OCI-LY7 (cell line): ENCODE measurements around the gene AUNIP. TPM values are rescaled to one million over a fixed set of nuclear protein-coding genes. Genes with fewer than 3 reads are reported as not detected.

ENCODE experiments used
- BruUV-seq: library from RNA; stranded (reverse); fragments of 400-500 nt; replicated peaks from 2 replicates; lab custom pipeline; 2021; lab: Mats Ljungman, UMichigan
- CTCF ChIA-PET: fragments of 300-600 bp; sonication (Branson Sonifier 250); formaldehyde crosslinking; loops from one replicate; lab custom pipeline; 2022; ENCODE audit warnings: antibody characterized with exemption; ENCODE audit not compliant: unreplicated experiment; lab: Charles Lee
- POLR2A ChIA-PET: fragments of 300-600 bp; sonication (Branson Sonifier 250); formaldehyde crosslinking; loops from one replicate; lab custom pipeline; 2022; ENCODE audit warnings: antibody characterized with exemption; lab: Charles Lee
- DNase-seq: peaks from one replicate; pipeline ENCODE4 v3.0.0-alpha.2; 2015; ENCODE audit warnings: low spot score
- H2AFZ ChIP-seq: fragments of 200-600 bp; sonication (generic), shearing (Covaris generic); 2 replicates; pipeline ENCODE4 v1.6.1; 2014; ENCODE audit warnings: mild to moderate bottlenecking, antibody characterized with exemption, low read length, moderate library complexity
- H3K27ac ChIP-seq: fragments of 200-600 bp; sonication (generic); 2 replicates; pipeline ENCODE4 v1.5.1; 2014; ENCODE audit warnings: mixed run types, low read depth, mild to moderate bottlenecking, moderate library complexity, low read length, inconsistent platforms; ENCODE audit not compliant: poor library complexity, severe bottlenecking
- H3K36me3 ChIP-seq: fragments of 200-600 bp; sonication (generic); 2 replicates; pipeline ENCODE4 v1.6.1; 2014; ENCODE audit warnings: mild to moderate bottlenecking, antibody characterized with exemption, low read length, moderate library complexity, mixed read lengths; ENCODE audit not compliant: insufficient read depth
- H3K4me1 ChIP-seq: fragments of 200-600 bp; sonication (generic); 2 replicates; pipeline ENCODE4 v1.5.1; 2014; ENCODE audit warnings: mild to moderate bottlenecking, low read length; ENCODE audit not compliant: insufficient read depth, poor library complexity, severe bottlenecking
- H3K4me2 ChIP-seq: fragments of 200-600 bp; sonication (generic); 2 replicates; pipeline ENCODE4 v1.6.1; 2014; ENCODE audit warnings: mild to moderate bottlenecking, low read length
- H3K4me3 ChIP-seq: fragments of 200-600 bp; sonication (generic); 2 replicates; pipeline ENCODE4 v1.5.1; 2014; ENCODE audit warnings: mild to moderate bottlenecking, low read depth, low read length; ENCODE audit not compliant: poor library complexity, severe bottlenecking
- H3K79me2 ChIP-seq: fragments of 200-600 bp; sonication (generic); 2 replicates; pipeline ENCODE4 v1.6.1; 2016; ENCODE audit warnings: low read depth, mild to moderate bottlenecking, low read length, moderate library complexity, mixed read lengths; ENCODE audit not compliant: insufficient read depth
- H3K9me2 ChIP-seq: fragments of 200-600 bp; sonication (generic); 2 replicates; pipeline ENCODE4 v1.6.1; 2016; ENCODE audit warnings: mild to moderate bottlenecking, low read length, mixed read lengths; ENCODE audit not compliant: insufficient read depth
- H3K9me3 ChIP-seq: fragments of 200-600 bp; sonication (generic); 2 replicates; pipeline ENCODE4 v1.6.1; 2014; ENCODE audit warnings: mild to moderate bottlenecking, mixed run types, low read length, mixed read lengths
- H4K20me1 ChIP-seq: fragments of 200-600 bp; sonication (generic); 2 replicates; pipeline ENCODE4 v1.6.1; 2014; ENCODE audit warnings: mild to moderate bottlenecking, antibody characterized with exemption, low read length, moderate library complexity, mixed read lengths; ENCODE audit not compliant: insufficient read depth
- EZH2phosphoT487 ChIP-seq: fragments of 200-600 bp; sonication (generic); IDR thresholded peaks from 2 replicates; pipeline ENCODE4 v1.6.1; 2018; ENCODE audit warnings: low read depth, borderline replicate concordance, mild to moderate bottlenecking, mixed run types, antibody characterized with exemption, low read length, moderate library complexity, mixed read lengths
- intact Hi-C: fragments of 100-400 bp; cut with micrococcal nuclease; formaldehyde crosslinking; loops from one replicate; pipeline ENCODE4 v1.10.0; 2022; ENCODE audit not compliant: unreplicated experiment
- total RNA-seq, 2 experiments: library from RNA; depleted of rRNA in 1 of 2; stranded (reverse); fragments of >200 nt in 1 of 2; shearing (Covaris generic) in 1 of 2; gene quantifications; 2 replicates each; pipeline ENCODE4 v1.2.3, GENCODE V29; 2014 to 2022
- TF ChIP-seq, protein P1 (sequence below): fragments of 200-600 bp; sonication (generic); conservative IDR thresholded peaks from 2 replicates; pipeline ENCODE4 v1.5.1; 2014; ENCODE audit warnings: mild to moderate bottlenecking, antibody characterized with exemption, low read length, moderate library complexity, mixed read lengths

The AUNIP gene
- total RNA-seq, 2 experiments from 2014 or later: 15.1 to 21.5 TPM

- peak overlapping the region; percentile 43 for H3K27ac ChIP-seq
- ChIA-PET POLR2A (interaction anchor here (0.6 to 1.4 kb wide), 3 partner anchors 9 to 288 kb away, joined by 3 to 6 read pairs (median 3); partner anchors contain the start of genes MTFR1L and SELENON), CTCF (interaction anchor here (1.0 to 1.7 kb wide), 4 partner anchors 201 to 289 kb away, joined by 3 to 7 read pairs (median 4); no protein-coding TSS in a partner anchor)
- H3K4me1 ChIP-seq: peaks cover 21% of the 10 kb centered on the region
- peak overlapping the region; percentile 52; the same call in 1 of the 2 replicates for H2AFZ ChIP-seq
- no peaks in the 10 kb centered on the region for H3K79me2 ChIP-seq
- peak overlapping the region; percentile 61 for H3K4me2 ChIP-seq
- no peaks in the 10 kb centered on the region for H3K36me3 ChIP-seq
- intact Hi-C loops: loop anchor here (1.0 to 5.0 kb wide), 4 partner anchors 193 to 306 kb away; partner anchors contain the start of gene MAN1C1
- no peak for TF ChIP-seq EZH2phosphoT487
- TF ChIP-seq, protein P1, sequence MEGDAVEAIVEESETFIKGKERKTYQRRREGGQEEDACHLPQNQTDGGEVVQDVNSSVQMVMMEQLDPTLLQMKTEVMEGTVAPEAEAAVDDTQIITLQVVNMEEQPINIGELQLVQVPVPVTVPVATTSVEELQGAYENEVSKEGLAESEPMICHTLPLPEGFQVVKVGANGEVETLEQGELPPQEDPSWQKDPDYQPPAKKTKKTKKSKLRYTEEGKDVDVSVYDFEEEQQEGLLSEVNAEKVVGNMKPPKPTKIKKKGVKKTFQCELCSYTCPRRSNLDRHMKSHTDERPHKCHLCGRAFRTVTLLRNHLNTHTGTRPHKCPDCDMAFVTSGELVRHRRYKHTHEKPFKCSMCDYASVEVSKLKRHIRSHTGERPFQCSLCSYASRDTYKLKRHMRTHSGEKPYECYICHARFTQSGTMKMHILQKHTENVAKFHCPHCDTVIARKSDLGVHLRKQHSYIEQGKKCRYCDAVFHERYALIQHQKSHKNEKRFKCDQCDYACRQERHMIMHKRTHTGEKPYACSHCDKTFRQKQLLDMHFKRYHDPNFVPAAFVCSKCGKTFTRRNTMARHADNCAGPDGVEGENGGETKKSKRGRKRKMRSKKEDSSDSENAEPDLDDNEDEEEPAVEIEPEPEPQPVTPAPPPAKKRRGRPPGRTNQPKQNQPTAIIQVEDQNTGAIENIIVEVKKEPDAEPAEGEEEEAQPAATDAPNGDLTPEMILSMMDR: peak; percentile 55
- no TSS peak for BruUV-seq
- no peaks in the 10 kb centered on the region for H3K9me3 ChIP-seq
- no peaks in the 10 kb centered on the region for H4K20me1 ChIP-seq
- no peak overlapping the region for H3K4me3 ChIP-seq
- DNase-seq: peak; percentile 44
- H3K9me2 ChIP-seq: no peaks in the 10 kb centered on the region
Observed at GRCh38 chr1:25809929-25810328, 49.3 kb downstream of the AUNIP start.

GRCh38 chr1:25809283-25809926 is 49.9 kb downstream of the AUNIP start:
- DNase-seq: peak; percentile 77
- BruUV-seq: no TSS peak
- Histone ChIP-seq H3K9me2 (no peaks in the 10 kb centered on the region), H2AFZ (peak overlapping the region; percentile 52; the same call in 1 of the 2 replicates), H4K20me1 (no peaks in the 10 kb centered on the region), H3K4me3 (no peak overlapping the region), H3K36me3 (no peaks in the 10 kb centered on the region), H3K4me1 (peaks cover 21% of the 10 kb centered on the region), H3K79me2 (no peaks in the 10 kb centered on the region), H3K9me3 (no peaks in the 10 kb centered on the region), H3K27ac (peak overlapping the region; percentile 43), H3K4me2 (peak overlapping the region; percentile 61)
- TF ChIP-seq, protein P1: no peak
- TF ChIP-seq EZH2phosphoT487: no peak
- intact Hi-C loops: no loop called here
- CTCF ChIA-PET: interaction anchor here (1.0 to 1.7 kb wide), 4 partner anchors 200 to 289 kb away, joined by 3 to 7 read pairs (median 4); no protein-coding TSS in a partner anchor
- POLR2A ChIA-PET: interaction anchor here (0.6 to 1.4 kb wide), 2 partner anchors 9 to 10 kb away, joined by 3 to 6 read pairs; partner anchors contain the start of genes MTFR1L and SELENON
